HPDE6-E6E7 (cell line): ENCODE data around the gene OPN1MW2.
"Not testable (repeated sequence)": the region's sequence is repeated elsewhere in the genome, so short reads cannot be mapped to it uniquely, and the experiment has no call there.

ENCODE experiments used
- DNase-seq: peaks from one replicate; pipeline ENCODE4 v3.0.0; 2011; ENCODE audit warnings: missing footprints; ENCODE audit errors: extremely low spot score

Gene OPN1MW2

GRCh38 chrX:154219456-154219855 is at the start of gene OPN1MW2:
OPN1MW2 (plus strand) TSS chrX:154219756; CDS start chrX:154219816, 60 bp downstream.
- DNase-seq, result not testable (repeated sequence)

GRCh38 chrX:154172535-154172943 is 47.0 kb upstream of the OPN1MW2 start:
- not testable (repeated sequence) for DNase-seq

GRCh38 chrX:154174356-154174755 is 45.2 kb upstream of the OPN1MW2 start:
- DNase-seq, result not testable (repeated sequence)

- not testable (repeated sequence) for DNase-seq
These were observed 37.3 kb upstream of the OPN1MW2 start, which contains the start of gene OPN1MW for GRCh38 chrX:154182296-154182695. OPN1MW (plus strand) TSS chrX:154182596; CDS start chrX:154182678, 82 bp downstream.

- not testable (repeated sequence) for DNase-seq
These were observed 35.8 kb upstream of the OPN1MW2 start for GRCh38 chrX:154183794-154184193.

GRCh38 chrX:154192846-154193245 is 26.7 kb upstream of the OPN1MW2 start:
- not testable (repeated sequence) for DNase-seq

GRCh38 chrX:154194316-154194715 is 25.2 kb upstream of the OPN1MW2 start:
- not testable (repeated sequence) for DNase-seq

- DNase-seq, result not testable (repeated sequence)
These were observed 23.1 kb upstream of the OPN1MW2 start for GRCh38 chrX:154196466-154196865.

GRCh38 chrX:154209670-154210418 is 9.7 kb upstream of the OPN1MW2 start:
- DNase-seq, result not testable (repeated sequence)

GRCh38 chrX:154211057-154211456 is 8.5 kb upstream of the OPN1MW2 start:
- DNase-seq, result not testable (repeated sequence)

GRCh38 chrX:154211499-154211898 is 8.1 kb upstream of the OPN1MW2 start:
- DNase-seq, result not testable (repeated sequence)

- not testable (repeated sequence) for DNase-seq
These were observed 5.7 kb downstream of the OPN1MW2 start for GRCh38 chrX:154225292-154225691.

GRCh38 chrX:154226706-154227105 is 7.2 kb downstream of the OPN1MW2 start:
- DNase-seq, result not testable (repeated sequence)

GRCh38 chrX:154231443-154231842 is 11.9 kb downstream of the OPN1MW2 start:
- not testable (repeated sequence) for DNase-seq

- not testable (repeated sequence) for DNase-seq
These were observed 14.1 kb downstream of the OPN1MW2 start for GRCh38 chrX:154233620-154234019.

- DNase-seq, result not testable (repeated sequence)
These were observed 19.5 kb downstream of the OPN1MW2 start for GRCh38 chrX:154238939-154239559.

GRCh38 chrX:154239982-154240503 is 20.5 kb downstream of the OPN1MW2 start:
- peak; percentile 20 for DNase-seq

GRCh38 chrX:154247377-154248045 is 28.0 kb downstream of the OPN1MW2 start:
- not testable (repeated sequence) for DNase-seq

- DNase-seq, result not testable (repeated sequence)
These were observed 28.5 kb downstream of the OPN1MW2 start for GRCh38 chrX:154248076-154248475.

- not testable (repeated sequence) for DNase-seq
These were observed 37.7 kb downstream of the OPN1MW2 start, which contains the start of gene OPN1MW3 for GRCh38 chrX:154257282-154257681. OPN1MW3 (plus strand) TSS chrX:154257582; CDS start chrX:154257620, 38 bp downstream.

- DNase-seq, result not testable (repeated sequence)
These were observed 39.2 kb downstream of the OPN1MW2 start for GRCh38 chrX:154258711-154259110.

GRCh38 chrX:154263072-154263471 is 43.5 kb downstream of the OPN1MW2 start:
- DNase-seq, result not testable (repeated sequence)
